Stimulated activated CD8-positive, alpha-beta memory T cell treated with anti-CD3 and anti-CD28 coated beads, Interleukin-12 subunit alpha, Interleukin-12 subunit beta, amount 100 ng/mL, for 1 hour (primary cell): ENCODE data around the gene PPARG.
"Not testable (repeated sequence)": the region's sequence is repeated elsewhere in the genome, so short reads cannot be mapped to it uniquely, and the experiment has no call there.

ENCODE experiments used
- DNase-seq: peaks from one replicate; pipeline ENCODE4 v3.0.0-alpha.2; 2020; ENCODE audit warnings: low read depth

Gene PPARG

DNA sequence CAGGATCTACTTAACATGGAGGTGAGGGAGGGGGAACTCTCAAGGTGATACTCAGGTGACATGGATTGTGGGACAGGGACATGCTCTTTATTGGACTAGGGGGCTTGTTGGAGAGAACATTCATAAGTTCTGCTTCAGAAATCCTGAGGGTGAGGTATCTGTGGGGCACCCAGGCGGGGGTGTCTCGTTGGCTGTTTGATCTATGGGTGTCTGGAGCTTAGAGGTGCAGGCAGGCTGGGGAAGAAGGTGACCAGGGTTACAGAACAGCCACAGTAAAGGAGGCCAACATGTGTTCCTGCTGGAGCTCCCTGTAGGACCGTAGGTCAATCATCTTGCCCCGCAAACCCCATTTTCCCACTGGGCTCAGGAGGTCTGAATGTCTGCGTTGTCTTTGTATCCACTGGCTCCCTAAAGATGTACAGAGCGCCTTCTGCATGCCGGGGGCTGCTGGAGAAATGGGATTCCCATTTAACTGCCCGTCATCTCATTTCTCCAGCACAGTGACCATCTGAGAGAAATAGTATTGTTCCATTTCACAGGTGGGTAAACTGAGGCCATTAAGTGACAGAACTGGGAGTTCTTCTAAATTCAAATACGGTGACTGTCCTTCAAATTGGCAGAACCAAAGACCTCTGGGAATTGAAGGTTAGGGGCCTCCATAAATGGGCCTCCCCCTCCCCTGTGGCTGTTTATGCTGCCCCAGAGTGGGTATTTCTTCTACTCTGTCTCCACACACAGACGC is 155.1 kb downstream of the PPARG start:
- DNase-seq: no peak

GRCh38 chr3:12444582-12445471 is 156.0 kb downstream of the PPARG start:
- no peak for DNase-seq

GRCh38 chr3:12445523-12446240 is 156.8 kb downstream of the PPARG start:
- no peak for DNase-seq

DNA sequence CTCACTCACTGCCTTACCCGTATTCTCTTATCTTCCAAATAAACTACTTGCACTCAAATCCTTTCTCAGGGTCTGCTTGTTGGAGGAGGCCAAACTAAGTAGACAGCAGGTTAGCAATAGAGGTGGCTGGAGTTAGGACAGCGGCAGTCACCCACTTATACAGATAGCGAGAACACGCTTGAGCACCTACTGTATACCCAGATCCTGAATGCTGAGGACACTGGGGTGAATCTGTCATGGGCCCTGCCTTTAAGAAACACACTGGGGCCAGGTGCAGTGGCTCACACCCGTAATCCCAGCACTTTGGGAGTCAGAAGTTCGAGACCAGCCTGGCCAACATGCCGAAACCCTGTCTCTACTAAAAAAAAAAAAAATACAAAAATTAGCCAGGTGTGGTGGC is 157.4 kb downstream of the PPARG start:
- DNase-seq: no peak

- DNase-seq: no peak
These were observed 158.2 kb downstream of the PPARG start for GRCh38 chr3:12447075-12447474.

DNA sequence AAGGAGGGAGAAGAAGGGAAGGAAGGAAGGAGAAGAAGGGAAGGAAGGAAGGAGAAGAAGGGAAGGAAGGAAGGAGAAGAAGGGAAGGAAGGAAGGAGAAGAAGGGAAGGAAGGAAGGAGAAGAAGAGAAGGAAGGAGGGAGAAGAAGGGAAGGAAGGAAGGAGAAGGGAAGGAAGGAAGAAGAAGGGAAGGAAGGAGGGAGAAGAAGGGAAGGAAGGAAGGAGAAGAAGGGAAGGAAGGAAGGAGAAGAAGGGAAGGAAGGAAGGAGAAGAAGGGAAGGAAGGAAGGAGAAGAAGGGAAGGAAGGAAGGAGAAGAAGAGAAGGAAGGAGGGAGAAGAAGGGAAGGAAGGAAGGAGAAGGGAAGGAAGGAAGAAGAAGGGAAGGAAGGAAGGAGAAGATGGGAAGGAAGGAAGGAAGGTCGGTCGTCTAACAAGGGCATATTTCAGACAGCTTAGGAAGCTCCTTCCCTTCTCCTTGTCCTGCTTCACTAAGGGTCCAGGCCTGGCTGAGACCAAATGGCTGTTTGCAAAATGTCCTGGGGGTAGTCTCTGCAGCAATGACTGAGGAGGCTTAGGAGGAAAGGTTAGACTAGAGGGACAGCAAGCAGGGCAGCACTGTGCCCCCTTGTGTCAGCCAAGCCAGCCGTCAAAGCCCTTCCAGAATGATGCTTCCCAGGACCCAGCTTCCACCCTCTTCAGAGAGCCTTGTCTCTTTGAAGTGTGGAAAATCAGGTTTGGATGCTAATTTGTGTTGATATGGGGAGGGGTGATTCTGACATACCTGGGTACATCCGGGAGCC is 159.7 kb downstream of the PPARG start:
- not testable (repeated sequence) for DNase-seq

DNA sequence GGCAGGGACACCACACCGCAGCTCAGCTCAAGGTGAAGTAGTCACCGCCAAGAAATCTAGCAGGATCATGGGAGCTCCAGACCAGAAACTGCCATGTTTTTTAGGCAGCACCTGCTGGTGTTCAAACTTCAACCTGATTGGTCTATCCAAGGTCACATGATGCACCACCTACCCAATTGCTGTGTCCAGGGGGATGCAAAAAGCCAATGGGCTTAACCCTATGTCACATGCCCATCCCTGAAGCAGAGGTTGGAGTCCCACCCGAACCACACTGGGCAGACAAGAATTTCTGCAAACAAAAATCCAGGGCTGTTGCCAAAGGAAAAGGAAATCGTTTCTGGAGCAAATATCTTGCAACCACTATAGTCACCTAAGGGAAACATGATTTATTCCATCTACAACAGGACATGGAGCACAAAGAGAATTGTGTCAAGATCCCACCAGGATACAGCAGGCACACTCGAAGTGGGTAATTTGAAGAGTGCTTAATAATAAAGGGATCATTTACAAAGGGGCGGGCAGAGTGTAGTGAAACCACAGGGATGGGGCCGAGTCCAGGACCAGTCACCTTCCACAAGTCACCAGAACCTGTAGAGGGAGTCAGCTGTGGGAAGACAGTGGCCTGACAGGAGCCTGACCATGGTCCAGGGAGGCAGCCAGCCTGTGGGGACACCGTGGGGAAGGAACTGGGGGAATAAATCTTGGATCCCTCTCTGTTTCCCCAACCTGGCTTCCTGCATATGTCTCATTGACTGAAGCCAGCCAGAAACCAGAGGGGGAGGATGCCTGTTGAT is 161.2 kb downstream of the PPARG start:
- DNase-seq: no peak

- no peak for DNase-seq
These were observed 162.6 kb downstream of the PPARG start for GRCh38 chr3:12451481-12451880.

DNA sequence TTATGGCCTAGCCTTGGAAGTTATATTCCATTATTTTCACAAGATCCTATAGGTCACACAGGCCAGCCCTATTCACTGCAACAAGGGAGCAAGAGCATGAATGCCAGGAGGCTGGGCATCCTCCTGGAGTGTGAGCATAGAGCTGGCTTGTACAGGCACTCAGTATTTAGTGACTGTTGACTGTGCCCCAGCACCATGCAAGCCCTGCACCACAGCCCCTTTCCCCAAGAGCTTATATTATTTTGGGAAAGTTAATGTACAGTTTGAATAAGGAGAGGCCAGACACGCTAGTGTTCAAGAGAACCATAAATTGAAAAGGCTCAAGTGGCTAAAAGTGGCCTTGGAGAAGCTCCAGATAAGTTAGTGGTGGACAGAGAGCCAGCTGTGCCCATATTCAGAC is 163.1 kb downstream of the PPARG start:
- no peak for DNase-seq

DNA sequence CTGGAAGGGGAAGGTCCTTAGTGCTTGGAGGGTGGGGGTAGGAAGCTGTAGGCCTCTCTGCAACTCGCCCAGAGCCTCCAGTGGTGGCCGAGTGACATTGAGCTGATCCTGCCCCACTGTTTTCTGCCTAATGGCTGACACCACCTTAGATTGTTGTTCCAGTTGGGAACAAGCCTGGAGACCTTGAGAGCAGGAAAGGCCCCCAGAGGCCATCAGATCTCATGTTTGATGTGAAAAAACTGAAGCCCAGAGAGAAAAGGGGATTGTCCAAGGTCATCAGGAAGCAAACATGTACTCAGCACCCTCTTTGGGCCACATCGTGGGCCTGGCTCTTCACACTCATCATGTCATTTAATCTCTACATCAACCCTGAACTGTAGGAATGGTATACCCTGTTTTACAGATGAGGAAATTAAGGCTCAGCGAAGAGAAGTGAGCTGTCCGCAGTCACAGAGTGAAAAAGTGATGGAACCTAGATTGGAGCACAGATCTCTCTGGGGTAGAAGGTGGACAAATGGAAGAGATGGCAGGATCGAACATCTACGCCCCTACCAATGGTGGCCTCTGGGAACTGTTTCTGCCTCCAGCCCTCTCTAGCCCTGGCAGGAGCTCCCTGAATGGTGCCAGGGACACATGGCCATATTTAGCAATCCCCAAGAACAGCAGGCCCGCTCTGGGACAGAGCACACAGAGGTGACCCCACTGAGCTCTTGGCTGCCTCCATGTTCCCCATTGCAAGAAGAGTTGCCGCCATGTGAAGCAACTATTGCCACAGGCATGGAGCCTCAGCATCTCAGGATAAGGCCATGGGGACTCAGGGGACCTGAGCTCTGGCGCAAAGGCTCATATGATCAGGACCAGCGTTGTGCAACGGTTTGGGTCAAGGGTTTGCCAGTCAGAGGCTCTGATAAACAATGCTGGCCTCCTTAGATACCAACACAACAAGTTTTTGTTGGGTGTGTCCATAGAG is 163.8 kb downstream of the PPARG start:
- no peak for DNase-seq

- DNase-seq: no peak
These were observed 165.4 kb downstream of the PPARG start for GRCh38 chr3:12454076-12454815.

DNA sequence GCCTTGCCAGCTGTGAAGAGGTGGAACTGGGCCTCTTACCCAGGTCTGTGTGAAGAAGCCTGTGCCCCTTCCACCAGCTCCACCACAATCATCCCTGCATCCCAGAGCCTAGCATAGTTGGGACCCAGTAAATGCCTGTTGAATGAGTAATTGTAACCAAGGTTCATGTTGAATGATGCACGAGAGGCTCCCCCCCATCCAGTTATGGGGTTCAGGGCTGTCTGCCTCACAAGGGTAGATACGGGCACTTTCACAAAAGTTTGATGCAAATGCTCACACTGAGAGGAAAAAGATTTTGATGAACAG is 165.9 kb downstream of the PPARG start:
- no peak for DNase-seq

- no peak for DNase-seq
These were observed 166.9 kb downstream of the PPARG start for GRCh38 chr3:12455740-12456139.

DNA sequence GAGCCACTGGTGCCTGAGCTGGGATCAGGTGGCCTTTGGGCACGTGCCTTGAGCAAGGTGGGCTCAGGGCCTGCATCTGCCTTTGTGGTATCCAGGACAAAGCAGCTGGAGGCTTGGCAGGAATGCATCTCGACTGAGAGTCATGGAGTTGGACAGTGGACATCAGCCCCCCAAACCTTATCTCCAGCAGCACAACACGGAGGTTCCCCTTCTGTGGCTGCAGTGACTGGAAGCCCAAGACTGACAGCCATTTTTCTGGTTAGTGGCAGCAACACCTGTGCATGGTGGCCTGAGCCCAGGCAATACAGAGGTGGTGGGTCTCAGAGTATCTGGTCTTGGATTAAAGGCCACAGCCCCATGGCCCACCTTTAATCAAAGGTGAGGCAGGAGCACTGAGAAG is 167.6 kb downstream of the PPARG start:
- no peak for DNase-seq

DNA sequence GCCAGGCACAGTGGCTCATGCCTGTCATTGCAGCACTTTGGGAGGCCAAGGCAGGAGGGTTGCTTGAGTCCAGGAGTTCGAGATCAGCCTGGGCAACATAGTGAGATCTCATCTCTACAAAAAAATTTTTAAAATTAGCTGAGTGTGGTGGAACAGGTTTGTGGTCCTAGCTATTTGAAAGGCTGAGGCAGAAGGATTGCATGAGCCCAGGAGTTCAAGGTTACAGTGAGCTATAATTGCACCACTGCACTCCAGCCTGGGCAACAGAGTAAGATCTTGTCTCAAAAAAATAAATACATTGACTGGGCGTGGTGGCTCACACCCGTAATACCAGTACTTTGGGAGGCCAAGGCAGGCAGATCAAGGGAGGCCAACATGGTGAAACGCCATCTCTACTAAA is 168.5 kb downstream of the PPARG start:
- DNase-seq: not testable (repeated sequence)

DNA sequence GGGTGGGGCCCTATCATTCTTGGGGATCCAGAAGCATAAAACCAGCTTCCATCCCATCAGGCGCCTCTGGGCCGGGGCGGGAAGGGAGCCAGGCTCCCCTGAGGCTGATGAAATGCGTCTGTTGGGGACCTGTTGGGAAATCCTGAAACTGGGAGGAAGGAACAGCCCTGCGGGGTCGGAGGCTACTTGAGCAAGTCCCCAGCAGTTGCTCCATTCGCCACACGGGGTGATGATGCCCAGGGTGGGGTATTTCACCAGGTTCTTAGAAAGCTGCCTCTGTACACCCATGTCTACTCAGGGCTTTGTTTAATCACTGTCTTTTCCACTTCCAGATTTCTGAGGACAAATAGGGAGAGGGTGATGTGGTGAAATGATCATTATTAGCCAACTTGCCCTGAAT is 170.0 kb downstream of the PPARG start:
- DNase-seq: no peak

DNA sequence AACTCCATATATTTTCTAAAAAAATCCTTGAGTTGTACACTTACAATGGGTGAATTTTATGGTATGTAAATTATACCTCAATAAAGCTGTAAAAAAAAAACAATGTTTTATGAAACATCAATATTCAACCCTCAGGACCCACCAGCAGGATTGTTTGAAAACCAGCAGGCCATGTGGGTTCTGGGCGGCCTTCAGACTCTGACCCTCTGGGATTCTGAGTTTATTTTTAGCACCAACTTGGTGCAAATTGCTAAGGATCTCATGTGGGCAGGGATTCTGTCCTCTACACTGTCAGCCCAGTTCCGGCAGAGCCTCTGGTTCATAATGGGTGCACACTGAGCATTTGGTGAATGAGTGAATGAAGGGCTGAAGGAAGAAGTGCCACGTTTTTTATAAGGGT is 171.3 kb downstream of the PPARG start:
- DNase-seq: no peak

GRCh38 chr3:12461097-12461649 is 172.3 kb downstream of the PPARG start:
- no peak for DNase-seq
